Ovary (tissue), 3 donors: ENCODE measurements around the gene NDUFS7.

Experiments
- EP300 ChIP-seq: sonication (generic); formaldehyde crosslinking; IDR thresholded peaks from one replicate; pipeline ENCODE4 v1.6.1; 2017; ENCODE audit warnings: antibody characterized with exemption
- TF ChIP-seq, protein P1 (sequence below), 3 donors: fragments of 450-650 bp in 2 of 3; fragments of 200-600 bp in 1 of 3; IDR thresholded peaks; one replicate each; pipeline versions ENCODE4 v1.5.1 to v1.8.0; 2016 to 2022; ENCODE audit warnings: antibody characterized with exemption in 3 of 3, mild to moderate bottlenecking in 1 of 3
- donor health status: DM: no; HTN: no; CAD: no.

DNA sequence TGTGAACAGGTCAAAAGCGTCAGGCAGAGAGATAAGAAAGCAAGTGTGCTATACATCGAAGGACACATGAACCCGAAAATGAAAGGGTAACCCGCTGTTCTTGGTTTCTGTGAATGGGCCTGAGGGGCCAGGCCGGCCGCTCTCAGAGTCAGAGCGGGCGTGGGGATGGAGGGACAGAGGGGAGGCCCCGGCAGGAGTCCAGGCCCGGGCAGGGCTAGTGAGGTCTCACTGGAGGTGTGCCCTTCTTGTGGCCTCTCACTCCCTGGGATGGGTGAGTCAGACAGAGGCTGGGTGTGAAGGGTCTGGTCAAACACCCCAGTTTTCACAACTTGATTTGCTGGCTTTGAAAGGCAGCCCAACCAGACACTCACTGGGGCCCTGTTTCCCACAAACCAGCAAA lies 17.4 kb upstream of the NDUFS7 start:
- TF ChIP-seq, protein P1, sequence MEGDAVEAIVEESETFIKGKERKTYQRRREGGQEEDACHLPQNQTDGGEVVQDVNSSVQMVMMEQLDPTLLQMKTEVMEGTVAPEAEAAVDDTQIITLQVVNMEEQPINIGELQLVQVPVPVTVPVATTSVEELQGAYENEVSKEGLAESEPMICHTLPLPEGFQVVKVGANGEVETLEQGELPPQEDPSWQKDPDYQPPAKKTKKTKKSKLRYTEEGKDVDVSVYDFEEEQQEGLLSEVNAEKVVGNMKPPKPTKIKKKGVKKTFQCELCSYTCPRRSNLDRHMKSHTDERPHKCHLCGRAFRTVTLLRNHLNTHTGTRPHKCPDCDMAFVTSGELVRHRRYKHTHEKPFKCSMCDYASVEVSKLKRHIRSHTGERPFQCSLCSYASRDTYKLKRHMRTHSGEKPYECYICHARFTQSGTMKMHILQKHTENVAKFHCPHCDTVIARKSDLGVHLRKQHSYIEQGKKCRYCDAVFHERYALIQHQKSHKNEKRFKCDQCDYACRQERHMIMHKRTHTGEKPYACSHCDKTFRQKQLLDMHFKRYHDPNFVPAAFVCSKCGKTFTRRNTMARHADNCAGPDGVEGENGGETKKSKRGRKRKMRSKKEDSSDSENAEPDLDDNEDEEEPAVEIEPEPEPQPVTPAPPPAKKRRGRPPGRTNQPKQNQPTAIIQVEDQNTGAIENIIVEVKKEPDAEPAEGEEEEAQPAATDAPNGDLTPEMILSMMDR (IDR thresholded peaks at IDR 0.05), result no peak
- no peak for TF ChIP-seq EP300
